Liver (tissue), 9 donors: ENCODE results near the gene UTS2R. TPM values are rescaled to one million over a fixed set of nuclear protein-coding genes. Genes with fewer than 3 reads are reported as not detected.

Experiments
- DNase-seq: peaks from one replicate; pipeline ENCODE4 v3.0.0-alpha.2; 2017; ENCODE audit warnings: low spot score
- H3K27ac ChIP-seq, 2 donors: one replicate each; pipeline ENCODE4 v1.7.0; 2013; ENCODE audit warnings: inconsistent platforms in 2 of 2, low read length in 2 of 2, control low read depth in 1 of 2, low read depth in 1 of 2, mild to moderate bottlenecking in 1 of 2
- H3K27me3 ChIP-seq, 4 donors: one replicate each; pipeline versions ENCODE4 v1.6.1 to v1.7.0; 2013; ENCODE audit warnings: low read length in 3 of 4, inconsistent platforms in 1 of 4, mild to moderate bottlenecking in 1 of 4, moderate library complexity in 1 of 4; ENCODE audit not compliant: control insufficient read depth in 4 of 4, insufficient read depth in 4 of 4
- H3K36me3 ChIP-seq, 4 donors: one replicate each; pipeline versions ENCODE4 v1.6.1 to v1.7.0; 2013; ENCODE audit warnings: low read length in 3 of 4, mild to moderate bottlenecking in 3 of 4, low read depth in 1 of 4, moderate library complexity in 1 of 4; ENCODE audit not compliant: control insufficient read depth in 4 of 4, insufficient read depth in 3 of 4
- H3K4me1 ChIP-seq, 4 donors: one replicate each; pipeline versions ENCODE4 v1.6.1 to v1.7.0; 2013; ENCODE audit warnings: low read length in 3 of 4, mild to moderate bottlenecking in 3 of 4, moderate library complexity in 1 of 4; ENCODE audit not compliant: control insufficient read depth in 4 of 4, insufficient read depth in 4 of 4
- H3K4me3 ChIP-seq, 3 donors: one replicate each; pipeline versions ENCODE4 v1.6.1 to v1.7.0; 2013; ENCODE audit warnings: low read length in 3 of 3, control low read depth in 1 of 3, low read depth in 1 of 3, mild to moderate bottlenecking in 1 of 3
- H3K9ac ChIP-seq, 2 donors: one replicate each; pipeline ENCODE4 v1.7.0; 2013; ENCODE audit warnings: low read length in 2 of 2, mild to moderate bottlenecking in 2 of 2, moderate library complexity in 2 of 2, control low read depth in 1 of 2, low read depth in 1 of 2
- H3K9me3 ChIP-seq, 4 donors: one replicate each; pipeline versions ENCODE4 v1.6.1 to v1.7.0; 2013; ENCODE audit warnings: low read length in 3 of 4; ENCODE audit not compliant: control insufficient read depth in 4 of 4
- EGR1 ChIP-seq, 2 donors: IDR thresholded peaks; 2 replicates each; pipeline ENCODE4 v1.6.1; 2016 to 2018; ENCODE audit warnings: antibody characterized with exemption in 2 of 2, low read depth in 2 of 2
- FOXA1 ChIP-seq: IDR thresholded peaks from 2 replicates; pipeline ENCODE4 v1.6.1; 2016; ENCODE audit warnings: antibody characterized with exemption
- FOXA2 ChIP-seq: IDR thresholded peaks from 2 replicates; pipeline ENCODE4 v1.6.1; 2016; ENCODE audit warnings: antibody characterized with exemption
- GABPA ChIP-seq, 2 donors: IDR thresholded peaks in 1 of 2; conservative IDR thresholded peaks in 1 of 2; 2 replicates each; pipeline ENCODE4 v1.6.1; 2016; ENCODE audit warnings: antibody characterized with exemption in 2 of 2, mild to moderate bottlenecking in 1 of 2, moderate library complexity in 1 of 2
- HNF4A ChIP-seq, 2 donors: conservative IDR thresholded peaks; 2 replicates each; pipeline ENCODE4 v1.6.1; 2016; ENCODE audit warnings: antibody characterized with exemption in 2 of 2, mild to moderate bottlenecking in 2 of 2
- HNF4G ChIP-seq: IDR thresholded peaks from 2 replicates; pipeline ENCODE4 v1.6.1; 2016; ENCODE audit warnings: antibody characterized with exemption
- JUND ChIP-seq, 2 donors: IDR thresholded peaks; 2 replicates each; pipeline ENCODE4 v1.6.1; 2016; ENCODE audit warnings: antibody characterized with exemption in 2 of 2
- NR2F2 ChIP-seq: IDR thresholded peaks from 2 replicates; pipeline ENCODE4 v1.6.1; 2016; ENCODE audit warnings: antibody characterized with exemption
- RAD21 ChIP-seq, 2 donors: IDR thresholded peaks; 2 replicates each; pipeline ENCODE4 v1.6.1; 2016; ENCODE audit warnings: antibody characterized with exemption in 2 of 2, mild to moderate bottlenecking in 2 of 2
- RXRA ChIP-seq, 2 donors: IDR thresholded peaks; 2 replicates each; pipeline ENCODE4 v1.6.1; 2017 to 2018; ENCODE audit warnings: antibody characterized with exemption in 2 of 2, mild to moderate bottlenecking in 1 of 2
- SP1 ChIP-seq: IDR thresholded peaks from 2 replicates; pipeline ENCODE4 v1.6.1; 2018; ENCODE audit warnings: antibody characterized with exemption, mild to moderate bottlenecking
- TAF1 ChIP-seq: conservative IDR thresholded peaks from 2 replicates; pipeline ENCODE4 v1.6.1; 2016; ENCODE audit warnings: antibody characterized with exemption, mild to moderate bottlenecking
- YY1 ChIP-seq: IDR thresholded peaks from 2 replicates; pipeline ENCODE4 v1.6.1; 2016; ENCODE audit warnings: antibody characterized with exemption, mild to moderate bottlenecking
- WGBS: extraction: QIAGEN DNeasy Blood & Tissue Kit; methylation state at CpG from one replicate; pipeline ENCODE4 v1.1.7; 2013; 5-methylcytosine and 5-hydroxymethylcytosine counted together
- polyA plus RNA-seq, 2 donors: library from polyadenylated mRNA; stranded (reverse) in 1 of 2; unstranded in 1 of 2; fragments of 200-250 nt in 1 of 2; fragments of >200 nt in 1 of 2; fragmentation: Nextera tagmentation in 1 of 2; extraction: Ambion mirVana in 1 of 2; gene quantifications; one replicate each; pipeline versions ENCODE4 v1.2.1 to v1.2.3, GENCODE V29; 2013 to 2015
- total RNA-seq, 2 donors: library from RNA; depleted of rRNA; stranded (reverse); fragments of >200 nt; gene quantifications; one replicate each; pipeline ENCODE4 v1.2.3, GENCODE V29; 2014
- TF ChIP-seq, protein P1 (sequence below): IDR thresholded peaks from 2 replicates; pipeline ENCODE4 v1.6.1; 2016; ENCODE audit warnings: antibody characterized with exemption, mild to moderate bottlenecking
- TF ChIP-seq, protein P2 (sequence below): fragments of 150-350 bp; IDR thresholded peaks from 2 replicates; pipeline ENCODE4 v1.5.1; 2017; ENCODE audit warnings: improper control_type of control experiment, low read depth, low read length; ENCODE audit not compliant: missing input control
- TF ChIP-seq, protein P3 (sequence below): IDR thresholded peaks from 2 replicates; pipeline ENCODE4 v1.6.1; 2016; ENCODE audit warnings: antibody characterized with exemption
- donor health status: healthy.
- donor health status: healthy.
- donor health status: healthy.
- donor health status: healthy.
- donor health status: healthy.

The UTS2R gene
- total and polyA plus RNA-seq, 4 donors, result not detected

DNA sequence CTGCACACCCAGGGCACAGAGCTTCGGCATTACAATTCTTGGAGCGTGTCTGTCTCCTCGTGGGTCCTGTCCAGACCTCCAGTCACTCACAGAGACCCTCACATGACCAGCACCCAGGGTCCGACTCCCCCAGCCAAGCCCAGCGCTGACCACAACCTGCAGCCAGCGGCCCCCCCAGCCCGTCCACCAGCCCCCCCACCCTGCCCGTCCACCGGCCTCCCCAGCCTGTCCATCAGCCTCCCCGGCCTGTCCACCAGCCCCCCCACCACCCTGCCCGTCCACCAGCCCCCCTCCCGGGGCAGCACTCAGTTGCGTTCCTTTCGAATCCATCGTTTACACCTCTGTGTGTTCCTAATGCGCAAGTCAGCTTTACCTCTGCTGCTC lies 43.8 kb upstream of the UTS2R start:
- H3K9ac ChIP-seq, result peak overlapping the region in 1 of 2 donors; percentile 60
- no peaks in the 10 kb centered on the region for H3K9me3 ChIP-seq
- H3K27me3 ChIP-seq, result no peaks in the 10 kb centered on the region
- no peaks in the 10 kb centered on the region for H3K36me3 ChIP-seq
- 58% methylated on average over 16 of the region's 16 CpGs for WGBS
- peaks cover 21 to 62% (median 43%) of the 10 kb centered on the region in 4 donors for H3K4me1 ChIP-seq
- H3K4me3 ChIP-seq, result peak overlapping the region in 1 of 3 donors; percentile 5
- H3K27ac ChIP-seq, result peak overlapping the region; percentile 70 to 89
- no peak for DNase-seq
- TF ChIP-seq SP1 (no peak), FOXA1 (no peak), FOXA2 (no peak), RXRA (IDR thresholded peaks at IDR 0.05) (no peak), JUND (IDR thresholded peaks at IDR 0.05) (no peak), TAF1 (no peak), EGR1 (IDR thresholded peaks at IDR 0.05; ENCODE audit: low read depth in 2 of 2) (no peak), HNF4G (no peak)
- TF ChIP-seq, protein P1, sequence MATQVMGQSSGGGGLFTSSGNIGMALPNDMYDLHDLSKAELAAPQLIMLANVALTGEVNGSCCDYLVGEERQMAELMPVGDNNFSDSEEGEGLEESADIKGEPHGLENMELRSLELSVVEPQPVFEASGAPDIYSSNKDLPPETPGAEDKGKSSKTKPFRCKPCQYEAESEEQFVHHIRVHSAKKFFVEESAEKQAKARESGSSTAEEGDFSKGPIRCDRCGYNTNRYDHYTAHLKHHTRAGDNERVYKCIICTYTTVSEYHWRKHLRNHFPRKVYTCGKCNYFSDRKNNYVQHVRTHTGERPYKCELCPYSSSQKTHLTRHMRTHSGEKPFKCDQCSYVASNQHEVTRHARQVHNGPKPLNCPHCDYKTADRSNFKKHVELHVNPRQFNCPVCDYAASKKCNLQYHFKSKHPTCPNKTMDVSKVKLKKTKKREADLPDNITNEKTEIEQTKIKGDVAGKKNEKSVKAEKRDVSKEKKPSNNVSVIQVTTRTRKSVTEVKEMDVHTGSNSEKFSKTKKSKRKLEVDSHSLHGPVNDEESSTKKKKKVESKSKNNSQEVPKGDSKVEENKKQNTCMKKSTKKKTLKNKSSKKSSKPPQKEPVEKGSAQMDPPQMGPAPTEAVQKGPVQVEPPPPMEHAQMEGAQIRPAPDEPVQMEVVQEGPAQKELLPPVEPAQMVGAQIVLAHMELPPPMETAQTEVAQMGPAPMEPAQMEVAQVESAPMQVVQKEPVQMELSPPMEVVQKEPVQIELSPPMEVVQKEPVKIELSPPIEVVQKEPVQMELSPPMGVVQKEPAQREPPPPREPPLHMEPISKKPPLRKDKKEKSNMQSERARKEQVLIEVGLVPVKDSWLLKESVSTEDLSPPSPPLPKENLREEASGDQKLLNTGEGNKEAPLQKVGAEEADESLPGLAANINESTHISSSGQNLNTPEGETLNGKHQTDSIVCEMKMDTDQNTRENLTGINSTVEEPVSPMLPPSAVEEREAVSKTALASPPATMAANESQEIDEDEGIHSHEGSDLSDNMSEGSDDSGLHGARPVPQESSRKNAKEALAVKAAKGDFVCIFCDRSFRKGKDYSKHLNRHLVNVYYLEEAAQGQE, result no peak
- TF ChIP-seq, protein P2, sequence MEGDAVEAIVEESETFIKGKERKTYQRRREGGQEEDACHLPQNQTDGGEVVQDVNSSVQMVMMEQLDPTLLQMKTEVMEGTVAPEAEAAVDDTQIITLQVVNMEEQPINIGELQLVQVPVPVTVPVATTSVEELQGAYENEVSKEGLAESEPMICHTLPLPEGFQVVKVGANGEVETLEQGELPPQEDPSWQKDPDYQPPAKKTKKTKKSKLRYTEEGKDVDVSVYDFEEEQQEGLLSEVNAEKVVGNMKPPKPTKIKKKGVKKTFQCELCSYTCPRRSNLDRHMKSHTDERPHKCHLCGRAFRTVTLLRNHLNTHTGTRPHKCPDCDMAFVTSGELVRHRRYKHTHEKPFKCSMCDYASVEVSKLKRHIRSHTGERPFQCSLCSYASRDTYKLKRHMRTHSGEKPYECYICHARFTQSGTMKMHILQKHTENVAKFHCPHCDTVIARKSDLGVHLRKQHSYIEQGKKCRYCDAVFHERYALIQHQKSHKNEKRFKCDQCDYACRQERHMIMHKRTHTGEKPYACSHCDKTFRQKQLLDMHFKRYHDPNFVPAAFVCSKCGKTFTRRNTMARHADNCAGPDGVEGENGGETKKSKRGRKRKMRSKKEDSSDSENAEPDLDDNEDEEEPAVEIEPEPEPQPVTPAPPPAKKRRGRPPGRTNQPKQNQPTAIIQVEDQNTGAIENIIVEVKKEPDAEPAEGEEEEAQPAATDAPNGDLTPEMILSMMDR, result no peak
- TF ChIP-seq, protein P3, sequence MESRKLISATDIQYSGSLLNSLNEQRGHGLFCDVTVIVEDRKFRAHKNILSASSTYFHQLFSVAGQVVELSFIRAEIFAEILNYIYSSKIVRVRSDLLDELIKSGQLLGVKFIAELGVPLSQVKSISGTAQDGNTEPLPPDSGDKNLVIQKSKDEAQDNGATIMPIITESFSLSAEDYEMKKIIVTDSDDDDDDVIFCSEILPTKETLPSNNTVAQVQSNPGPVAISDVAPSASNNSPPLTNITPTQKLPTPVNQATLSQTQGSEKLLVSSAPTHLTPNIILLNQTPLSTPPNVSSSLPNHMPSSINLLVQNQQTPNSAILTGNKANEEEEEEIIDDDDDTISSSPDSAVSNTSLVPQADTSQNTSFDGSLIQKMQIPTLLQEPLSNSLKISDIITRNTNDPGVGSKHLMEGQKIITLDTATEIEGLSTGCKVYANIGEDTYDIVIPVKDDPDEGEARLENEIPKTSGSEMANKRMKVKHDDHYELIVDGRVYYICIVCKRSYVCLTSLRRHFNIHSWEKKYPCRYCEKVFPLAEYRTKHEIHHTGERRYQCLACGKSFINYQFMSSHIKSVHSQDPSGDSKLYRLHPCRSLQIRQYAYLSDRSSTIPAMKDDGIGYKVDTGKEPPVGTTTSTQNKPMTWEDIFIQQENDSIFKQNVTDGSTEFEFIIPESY, result no peak

DNA sequence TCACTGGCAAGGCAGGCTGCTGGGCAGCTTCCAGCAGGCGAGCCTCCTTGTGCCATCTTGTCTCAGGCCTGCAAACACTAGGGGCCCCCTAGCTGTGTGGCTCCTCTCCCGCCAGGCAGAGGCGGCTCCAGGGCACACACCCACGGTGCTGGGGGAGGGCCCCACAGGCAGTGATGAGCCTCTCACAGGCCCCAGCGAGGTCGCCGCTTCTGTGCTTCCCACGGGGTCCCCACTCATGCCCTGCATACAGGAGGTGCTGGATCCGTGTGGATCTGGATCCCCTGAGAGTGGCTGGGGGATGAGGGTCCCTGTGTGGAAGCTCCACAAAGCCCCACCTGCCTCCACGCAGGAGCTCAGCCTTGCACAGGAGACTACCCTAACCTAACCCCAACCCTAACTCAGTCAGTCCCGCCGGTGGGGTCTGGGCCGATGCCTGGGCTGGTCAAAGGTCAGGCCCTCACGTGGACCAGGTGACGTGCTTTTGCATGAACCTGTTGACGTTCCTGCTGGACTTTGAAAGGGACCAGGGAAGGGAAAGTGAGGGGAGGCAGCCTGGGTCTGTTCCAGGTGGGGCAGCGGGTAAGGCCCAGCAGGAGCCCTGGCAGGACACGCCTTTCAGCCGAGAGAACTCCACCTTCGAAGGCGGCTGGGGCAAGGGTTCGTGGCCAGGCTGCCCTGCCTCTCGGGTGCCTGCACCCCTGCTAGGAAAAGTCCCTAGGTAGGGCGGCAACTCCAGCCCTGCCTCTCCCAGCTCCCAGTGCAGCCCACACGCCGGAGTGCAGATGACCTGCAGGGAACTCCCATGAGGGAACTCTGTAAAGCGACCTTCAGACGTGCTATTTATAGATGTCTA lies 43.2 kb upstream of the UTS2R start:
- Histone ChIP-seq H3K4me3 (peak overlapping the region in 1 of 3 donors; percentile 5), H3K4me1 (peaks cover 21 to 66% (median 45%) of the 10 kb centered on the region in 4 donors), H3K9ac (peak overlapping the region in 1 of 2 donors; percentile 60), H3K27ac (peak overlapping the region; percentile 70 to 89), H3K27me3 (no peaks in the 10 kb centered on the region), H3K9me3 (no peaks in the 10 kb centered on the region), H3K36me3 (no peaks in the 10 kb centered on the region)
- DNase-seq, result peak; percentile 82
- WGBS, result 28% methylated on average over 28 of the region's 28 CpGs
- TF ChIP-seq HNF4A (conservative IDR thresholded peaks at IDR 0.05), result peak; percentile 99
- TF ChIP-seq NR2F2, result peak; percentile 92
- peak in 1 of 2 donors; percentile 90 for TF ChIP-seq EGR1 (IDR thresholded peaks at IDR 0.05; ENCODE audit: low read depth in 2 of 2)
- no peak for TF ChIP-seq GABPA (IDR thresholded peaks at IDR 0.05 in 1 of 2, conservative IDR thresholded peaks at IDR 0.05 in 1 of 2)
- peak; percentile 61 for TF ChIP-seq FOXA1
- TF ChIP-seq HNF4G, result peak; percentile 99
- TF ChIP-seq FOXA2, result peak; percentile 82
- TF ChIP-seq, protein P2, result no peak
- TF ChIP-seq JUND (IDR thresholded peaks at IDR 0.05), result peak in 1 of 2 donors; percentile 87
- peak in 1 of 2 donors; percentile 41 for TF ChIP-seq RAD21 (IDR thresholded peaks at IDR 0.05)
- TF ChIP-seq YY1, result peak; percentile 62
- TF ChIP-seq TAF1, result no peak
- peak; percentile 98 to 99 for TF ChIP-seq RXRA (IDR thresholded peaks at IDR 0.05)
- peak; percentile 100 for TF ChIP-seq SP1
- TF ChIP-seq, protein P1, result peak; percentile 81
